Peyer's patch (tissue), 4 donors: ENCODE measurements around the gene NANOS1.

ENCODE experiments used
- POLR2A ChIP-seq, 2 donors: fragments of 450-650 bp; IDR thresholded peaks; one replicate each; pipeline ENCODE4 v1.5.1; 2017; ENCODE audit warnings: antibody characterized with exemption in 2 of 2, mild to moderate bottlenecking in 2 of 2, moderate library complexity in 2 of 2
- TF ChIP-seq, protein P1 (sequence below), 6 experiments: fragments of 450-650 bp in 4 of 6; fragments of 200-600 bp in 2 of 6; sonication (generic) in 1 of 6; IDR thresholded peaks; one replicate each; pipeline ENCODE4 v1.5.1; 2017 to 2019; ENCODE audit warnings: antibody characterized with exemption in 6 of 6, mild to moderate bottlenecking in 3 of 6, moderate library complexity in 1 of 6

DNA sequence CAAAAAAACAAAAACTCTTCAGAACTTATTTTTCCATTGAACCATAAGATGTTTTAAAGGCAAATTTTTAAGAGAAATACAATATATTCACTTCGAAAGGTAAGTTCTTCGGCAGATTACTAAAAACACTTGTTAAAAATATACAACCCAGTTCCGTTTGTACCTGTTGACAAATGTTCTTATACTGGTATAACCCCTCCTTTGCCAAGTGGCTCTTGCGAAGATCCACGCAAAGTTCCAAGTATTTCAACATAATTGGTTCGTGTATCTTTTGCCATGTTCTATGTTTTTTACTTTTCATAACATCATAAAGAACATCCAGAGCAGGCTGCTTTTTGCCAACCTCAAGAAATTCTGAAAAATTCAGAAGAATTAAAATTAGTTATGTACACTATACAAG, 44.1 kb downstream of the NANOS1 start:
- TF ChIP-seq, protein P1, sequence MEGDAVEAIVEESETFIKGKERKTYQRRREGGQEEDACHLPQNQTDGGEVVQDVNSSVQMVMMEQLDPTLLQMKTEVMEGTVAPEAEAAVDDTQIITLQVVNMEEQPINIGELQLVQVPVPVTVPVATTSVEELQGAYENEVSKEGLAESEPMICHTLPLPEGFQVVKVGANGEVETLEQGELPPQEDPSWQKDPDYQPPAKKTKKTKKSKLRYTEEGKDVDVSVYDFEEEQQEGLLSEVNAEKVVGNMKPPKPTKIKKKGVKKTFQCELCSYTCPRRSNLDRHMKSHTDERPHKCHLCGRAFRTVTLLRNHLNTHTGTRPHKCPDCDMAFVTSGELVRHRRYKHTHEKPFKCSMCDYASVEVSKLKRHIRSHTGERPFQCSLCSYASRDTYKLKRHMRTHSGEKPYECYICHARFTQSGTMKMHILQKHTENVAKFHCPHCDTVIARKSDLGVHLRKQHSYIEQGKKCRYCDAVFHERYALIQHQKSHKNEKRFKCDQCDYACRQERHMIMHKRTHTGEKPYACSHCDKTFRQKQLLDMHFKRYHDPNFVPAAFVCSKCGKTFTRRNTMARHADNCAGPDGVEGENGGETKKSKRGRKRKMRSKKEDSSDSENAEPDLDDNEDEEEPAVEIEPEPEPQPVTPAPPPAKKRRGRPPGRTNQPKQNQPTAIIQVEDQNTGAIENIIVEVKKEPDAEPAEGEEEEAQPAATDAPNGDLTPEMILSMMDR (IDR thresholded peaks at IDR 0.05): no peak
- TF ChIP-seq POLR2A (IDR thresholded peaks at IDR 0.05): no peak
